ENCODE results near the gene MMRN2. TPM values are rescaled to one million over a fixed set of nuclear protein-coding genes. Genes with fewer than 3 reads are reported as not detected.
A peak's percentile ranks its signal among the peaks of the same experiment; 100 is the strongest.
"Not testable (repeated sequence)": the region's sequence is repeated elsewhere in the genome, so short reads cannot be mapped to it uniquely, and the experiment has no call there.

Gene MMRN2
- total and polyA plus RNA-seq, 2 experiments from 2014 or later: 1.2 to 4.5 TPM

- Histone ChIP-seq H3K79me2 (ENCODE audit: insufficient read depth) (no peaks in the 10 kb centered on the region), H3K27me3 (replicated peaks; ENCODE audit: insufficient read depth) (no peaks in the 10 kb centered on the region), H4K20me1 (ENCODE audit: insufficient read depth) (no peaks in the 10 kb centered on the region), H3K36me3 (ENCODE audit: low read depth) (no peaks in the 10 kb centered on the region), H3K4me1 (ENCODE audit: insufficient read depth) (peaks cover 9% of the 10 kb centered on the region; the same call in 1 of the 2 replicates), H3K4me3 (no peak overlapping the region), H3K9me2 (ENCODE audit: insufficient read depth) (no peaks in the 10 kb centered on the region), H2AFZ (no peak overlapping the region), H3K4me2 (ENCODE audit: unreplicated experiment) (no peak overlapping the region), H3K27ac (no peak overlapping the region), H3K9ac (no peak overlapping the region), H3K9me3 (ENCODE audit: low read depth) (no peaks in the 10 kb centered on the region), H3F3A (ENCODE audit: insufficient read depth) (peaks cover 23% of the 10 kb centered on the region; the same call in 1 of the 2 replicates)
- WGBS, 2 experiments (ENCODE audit: low coverage in 1 of 2, low lambda C conversion rate in 2 of 2, missing lambda C conversion rate in 2 of 2): 57 to 59% methylated on average over 2 of the region's 2 CpGs
- TF ChIP-seq EZH2phosphoT487 (IDR thresholded peaks at IDR 0.05; ENCODE audit: insufficient read depth, low read depth) (no peak), EZH2 (IDR thresholded peaks at IDR 0.05; ENCODE audit: insufficient read depth, poor library complexity, severe bottlenecking) (no peak)
- DNase-seq: no peak
- in situ Hi-C loops (cut with MboI): no loop called here
Measured at GRCh38 chr10:86941426-86941825, 16.0 kb downstream of the MMRN2 start.

DNA sequence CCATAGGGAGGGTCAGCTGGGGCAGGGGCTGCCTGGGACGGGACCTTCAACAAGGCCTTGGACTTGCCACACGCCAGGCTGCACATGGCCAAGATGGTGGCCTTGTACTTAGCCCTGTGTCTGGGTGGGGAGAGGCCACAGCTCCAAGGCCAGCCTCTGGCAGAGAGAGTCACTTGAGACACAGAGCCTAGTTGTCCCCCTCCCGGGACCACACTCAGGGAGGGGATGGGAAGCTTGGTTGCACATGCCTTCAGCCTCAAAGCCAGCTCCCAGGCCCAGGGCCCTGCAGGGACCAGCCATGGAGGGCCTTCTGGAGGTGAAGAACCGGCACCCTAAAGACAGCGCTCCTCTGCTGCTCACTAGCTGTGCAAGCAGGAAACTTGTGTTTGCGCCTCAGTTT lies 16.7 kb downstream of the MMRN2 start:
- in situ Hi-C loops (cut with MboI): no loop called here
- WGBS, 2 experiments (ENCODE audit: low coverage in 1 of 2, low lambda C conversion rate in 2 of 2, missing lambda C conversion rate in 2 of 2): 86 to 88% methylated on average over 6 of the region's 6 CpGs

GRCh38 chr10:86940076-86940475 lies 17.3 kb downstream of the MMRN2 start:
- in situ Hi-C loops (cut with MboI); H4K20me1 ChIP-seq (ENCODE audit: insufficient read depth); H3K27ac ChIP-seq; H3K36me3 ChIP-seq (ENCODE audit: low read depth); H3K27me3 ChIP-seq (replicated peaks; ENCODE audit: insufficient read depth); H3K9ac ChIP-seq; H3K4me1 ChIP-seq (ENCODE audit: insufficient read depth); H3K79me2 ChIP-seq (ENCODE audit: insufficient read depth); DNase-seq; H3K4me2 ChIP-seq (ENCODE audit: unreplicated experiment); H3K9me3 ChIP-seq (ENCODE audit: low read depth); H3K4me3 ChIP-seq; H3K9me2 ChIP-seq (ENCODE audit: insufficient read depth): not testable (repeated sequence)
- peaks cover 31% of the 10 kb centered on the region; the same call in 1 of the 2 replicates for H3F3A ChIP-seq (ENCODE audit: insufficient read depth)
- WGBS, 2 experiments (ENCODE audit: low coverage in 1 of 2, low lambda C conversion rate in 2 of 2, missing lambda C conversion rate in 2 of 2): 73 to 74% methylated on average over 16 of the region's 16 CpGs
- peak overlapping the region; percentile 75; the same call in 1 of the 2 replicates for H2AFZ ChIP-seq

More for the DNA sequence above, 16.7 kb downstream of the MMRN2 start:
- H3K4me1 ChIP-seq (ENCODE audit: insufficient read depth): peaks cover 9% of the 10 kb centered on the region; the same call in 1 of the 2 replicates
- H3K4me2 ChIP-seq (ENCODE audit: unreplicated experiment): no peak overlapping the region
- no peaks in the 10 kb centered on the region for H3K36me3 ChIP-seq (ENCODE audit: low read depth)
- no peaks in the 10 kb centered on the region for H3K27me3 ChIP-seq (replicated peaks; ENCODE audit: insufficient read depth)
- no peak overlapping the region for H3K4me3 ChIP-seq
- no peak for DNase-seq
- H3F3A ChIP-seq (ENCODE audit: insufficient read depth): peaks cover 30% of the 10 kb centered on the region; the same call in 1 of the 2 replicates
- H3K27ac ChIP-seq: no peak overlapping the region
- H3K9ac ChIP-seq: no peak overlapping the region
- TF ChIP-seq EZH2 (IDR thresholded peaks at IDR 0.05; ENCODE audit: insufficient read depth, poor library complexity, severe bottlenecking): no peak
- H2AFZ ChIP-seq: no peak overlapping the region
- no peaks in the 10 kb centered on the region for H3K79me2 ChIP-seq (ENCODE audit: insufficient read depth)
- no peaks in the 10 kb centered on the region for H3K9me2 ChIP-seq (ENCODE audit: insufficient read depth)
- no peaks in the 10 kb centered on the region for H3K9me3 ChIP-seq (ENCODE audit: low read depth)
- no peaks in the 10 kb centered on the region for H4K20me1 ChIP-seq (ENCODE audit: insufficient read depth)

GRCh38 chr10:86938260-86938659 lies 19.2 kb downstream of the MMRN2 start:
- Histone ChIP-seq H3K27me3 (replicated peaks; ENCODE audit: insufficient read depth) (no peaks in the 10 kb centered on the region), H3F3A (ENCODE audit: insufficient read depth) (peaks cover 25% of the 10 kb centered on the region; the same call in 1 of the 2 replicates), H2AFZ (no peak overlapping the region), H3K9me3 (ENCODE audit: low read depth) (no peaks in the 10 kb centered on the region), H3K4me3 (no peak overlapping the region), H4K20me1 (ENCODE audit: insufficient read depth) (no peaks in the 10 kb centered on the region), H3K4me2 (ENCODE audit: unreplicated experiment) (no peak overlapping the region), H3K79me2 (ENCODE audit: insufficient read depth) (no peaks in the 10 kb centered on the region), H3K9me2 (ENCODE audit: insufficient read depth) (no peaks in the 10 kb centered on the region), H3K9ac (no peak overlapping the region), H3K4me1 (ENCODE audit: insufficient read depth) (peaks cover 9% of the 10 kb centered on the region; the same call in 1 of the 2 replicates), H3K36me3 (ENCODE audit: low read depth) (no peaks in the 10 kb centered on the region), H3K27ac (no peak overlapping the region)
- no peak for DNase-seq
- WGBS, 2 experiments (ENCODE audit: low coverage in 1 of 2, low lambda C conversion rate in 2 of 2, missing lambda C conversion rate in 2 of 2): 92 to 100% methylated on average over 2 of the region's 2 CpGs
- in situ Hi-C loops (cut with MboI): no loop called here
- TF ChIP-seq EZH2 (IDR thresholded peaks at IDR 0.05; ENCODE audit: insufficient read depth, poor library complexity, severe bottlenecking) (no peak), EZH2phosphoT487 (IDR thresholded peaks at IDR 0.05; ENCODE audit: insufficient read depth, low read depth) (no peak)

All from GM23248 (cell line).